H1 (cell line): ENCODE results near the gene LMTK2. TPM values are rescaled to one million over a fixed set of nuclear protein-coding genes. Genes with fewer than 3 reads are reported as not detected.

Experiments
- CTCF ChIA-PET: fragments of 300-600 bp; sonication (Branson Sonifier 250); formaldehyde crosslinking; loops from one replicate; lab custom pipeline; 2021; ENCODE audit not compliant: partially characterized antibody; lab: Charles Lee
- POLR2A ChIA-PET: fragments of 300-600 bp; sonication (Branson Sonifier 250); formaldehyde crosslinking; loops from one replicate; lab custom pipeline; 2021; ENCODE audit warnings: inconsistent platforms; ENCODE audit not compliant: partially characterized antibody; lab: Charles Lee
- DNase-seq, 2 experiments: peaks; one replicate each; pipeline versions ENCODE4 v3.0.0 to v3.0.0-alpha.2; 2010 to 2022; ENCODE audit warnings: low spot score in 2 of 2, low read depth in 1 of 2, mixed read lengths in 1 of 2
- FAIRE-seq: peaks from 2 replicates; lab custom pipeline; 2011; peaks lifted over from hg19 to GRCh38; lab: Jason Lieb, UNC
- H2AFZ ChIP-seq: 2 replicates; pipeline ENCODE4 v1.8.1; 2012; ENCODE audit warnings: low read length, inconsistent platforms
- H2AK5ac ChIP-seq: 2 replicates; pipeline ENCODE4 v1.6.1; 2013; ENCODE audit warnings: low read depth, low read length
- H2BK120ac ChIP-seq: replicated peaks from 2 replicates; pipeline ENCODE3; 2013; ENCODE audit warnings: low read depth, low read length, inconsistent platforms
- H2BK12ac ChIP-seq: 2 replicates; pipeline ENCODE4 v1.6.1; 2013; ENCODE audit warnings: low read depth, low read length
- H2BK15ac ChIP-seq: 2 replicates; pipeline ENCODE4 v1.6.1; 2013; ENCODE audit warnings: low read length
- H2BK20ac ChIP-seq: 2 replicates; pipeline ENCODE4 v1.6.1; 2013; ENCODE audit warnings: low read length
- H2BK5ac ChIP-seq: 2 replicates; pipeline ENCODE4 v1.6.1; 2013; ENCODE audit warnings: low read depth, low read length
- H3K14ac ChIP-seq: 2 replicates; pipeline ENCODE4 v1.6.1; 2013; ENCODE audit warnings: inconsistent platforms; ENCODE audit not compliant: insufficient read length
- H3K18ac ChIP-seq: 2 replicates; pipeline ENCODE4 v1.6.1; 2013; ENCODE audit warnings: low read length; ENCODE audit errors: extremely low read depth
- H3K23ac ChIP-seq: 2 replicates; pipeline ENCODE4 v1.6.1; 2013; ENCODE audit warnings: inconsistent platforms; ENCODE audit not compliant: insufficient read length
- H3K23me2 ChIP-seq: 2 replicates; pipeline ENCODE4 v1.6.1; 2013; ENCODE audit warnings: low read depth, low read length
- H3K27ac ChIP-seq: 2 replicates; pipeline ENCODE4 v1.6.1; 2011; ENCODE audit warnings: low read depth, low read length, inconsistent platforms
- H3K27me3 ChIP-seq, 4 experiments: replicated peaks in 1 of 4; 1 replicate in 1 of 4; 2 replicates in 3 of 4; pipeline versions ENCODE4 v1.6.1 to v1.8.1; 2011 to 2013; ENCODE audit warnings: low read length in 3 of 4, mild to moderate bottlenecking in 3 of 4, inconsistent platforms in 2 of 4, mixed read lengths in 2 of 4, moderate library complexity in 1 of 4; ENCODE audit not compliant: control insufficient read depth in 3 of 4, insufficient read depth in 3 of 4; ENCODE audit errors: extremely low read depth in 1 of 4
- H3K36me3 ChIP-seq, 4 experiments: 2 replicates each; pipeline versions ENCODE4 v1.6.1 to v1.8.1; 2011 to 2013; ENCODE audit warnings: mild to moderate bottlenecking in 4 of 4, low read length in 3 of 4, moderate library complexity in 2 of 4, control low read depth in 1 of 4, inconsistent platforms in 1 of 4; ENCODE audit not compliant: insufficient read depth in 4 of 4, control insufficient read depth in 2 of 4
- H3K4ac ChIP-seq: replicated peaks from 2 replicates; pipeline ENCODE3; 2013; ENCODE audit warnings: low read length, low read depth, mixed read lengths, inconsistent platforms; ENCODE audit not compliant: insufficient read length
- H3K4me1 ChIP-seq, 4 experiments: replicated peaks in 1 of 4; 1 replicate in 1 of 4; 2 replicates in 3 of 4; pipeline versions ENCODE4 v1.6.1 to v1.8.1; 2011 to 2013; ENCODE audit warnings: low read length in 3 of 4, inconsistent platforms in 2 of 4, mixed read lengths in 1 of 4; ENCODE audit not compliant: insufficient read depth in 4 of 4, control insufficient read depth in 3 of 4
- H3K4me2 ChIP-seq, 2 experiments: 2 replicates each; pipeline versions ENCODE4 v1.6.1 to v1.8.1; 2011 to 2013; ENCODE audit warnings: low read depth in 2 of 2, low read length in 2 of 2, control low read depth in 1 of 2, inconsistent platforms in 1 of 2, mild to moderate bottlenecking in 1 of 2; ENCODE audit not compliant: insufficient read depth in 1 of 2
- H3K4me3 ChIP-seq, 4 experiments: fragments of 200-600, 300-600 bp in 1 of 4; sonication (generic), shearing (Covaris generic), sonication (Bioruptor Twin) in 1 of 4; 2 replicates each; pipeline versions ENCODE4 v1.5.1 to v1.8.1; 2011 to 2016; ENCODE audit warnings: low read length in 4 of 4, low read depth in 3 of 4, control low read depth in 2 of 4, inconsistent platforms in 2 of 4, mild to moderate bottlenecking in 2 of 4, mixed read lengths in 1 of 4, moderate library complexity in 1 of 4; ENCODE audit not compliant: insufficient read depth in 2 of 4; ENCODE audit errors: extremely low read depth in 1 of 4
- H3K56ac ChIP-seq: replicated peaks from 2 replicates; pipeline ENCODE3; 2013; ENCODE audit warnings: low read depth, mild to moderate bottlenecking, mixed read lengths, low read length, inconsistent platforms; ENCODE audit not compliant: insufficient read length
- H3K79me1 ChIP-seq: 2 replicates; pipeline ENCODE4 v1.6.1; 2013; ENCODE audit warnings: low read depth, low read length, control low read depth
- H3K79me2 ChIP-seq, 2 experiments: 2 replicates each; pipeline versions ENCODE4 v1.6.1 to v1.8.1; 2012 to 2013; ENCODE audit warnings: low read length in 2 of 2, mild to moderate bottlenecking in 2 of 2, inconsistent platforms in 1 of 2; ENCODE audit not compliant: insufficient read depth in 2 of 2, control insufficient read depth in 1 of 2
- H3K9ac ChIP-seq, 4 experiments: replicated peaks in 1 of 4; 1 replicate in 1 of 4; 2 replicates in 3 of 4; pipeline versions ENCODE4 v1.6.1 to v1.8.1; 2011 to 2013; ENCODE audit warnings: low read depth in 3 of 4, low read length in 3 of 4, control low read depth in 2 of 4, mild to moderate bottlenecking in 2 of 4, moderate library complexity in 2 of 4, inconsistent platforms in 1 of 4; ENCODE audit errors: extremely low read depth in 1 of 4
- H3K9me3 ChIP-seq, 2 experiments: 2 replicates each; pipeline versions ENCODE4 v1.6.1 to v1.8.1; 2012 to 2013; ENCODE audit warnings: mild to moderate bottlenecking in 2 of 2, moderate library complexity in 2 of 2, control low read depth in 1 of 2, inconsistent platforms in 1 of 2, low read depth in 1 of 2, low read length in 1 of 2, mixed read lengths in 1 of 2; ENCODE audit not compliant: insufficient read depth in 2 of 2
- H4K20me1 ChIP-seq, 2 experiments: replicated peaks in 1 of 2; 2 replicates each; pipeline versions ENCODE3 to v1.8.1; 2011 to 2013; ENCODE audit warnings: inconsistent platforms in 2 of 2, low read length in 2 of 2, mild to moderate bottlenecking in 1 of 2; ENCODE audit not compliant: insufficient read depth in 2 of 2, control insufficient read depth in 1 of 2
- H4K5ac ChIP-seq: 2 replicates; pipeline ENCODE4 v1.6.1; 2013; ENCODE audit warnings: low read length, low read depth, mixed read lengths, inconsistent platforms; ENCODE audit not compliant: insufficient read length
- H4K8ac ChIP-seq: 2 replicates; pipeline ENCODE4 v1.8.0; 2013; ENCODE audit warnings: mild to moderate bottlenecking, moderate library complexity, low read length, inconsistent platforms; ENCODE audit not compliant: insufficient read depth; ENCODE audit errors: extremely low read depth
- H4K91ac ChIP-seq: replicated peaks from 2 replicates; pipeline ENCODE3; 2013; ENCODE audit warnings: low read length, mixed read lengths, inconsistent platforms; ENCODE audit not compliant: insufficient read length
- BACH1 ChIP-seq: IDR thresholded peaks from 2 replicates; pipeline ENCODE4 v1.6.1; 2012; ENCODE audit warnings: low read length, improper control_type of control experiment
- BCL11A ChIP-seq, 2 experiments: IDR thresholded peaks; one replicate each; pipeline ENCODE4 v1.6.1; 2011; ENCODE audit warnings: low read depth in 2 of 2, low read length in 2 of 2, mild to moderate bottlenecking in 2 of 2
- GTF2F1 ChIP-seq: IDR thresholded peaks from 2 replicates; pipeline ENCODE4 v1.6.1; 2012; ENCODE audit warnings: low read depth, low read length, improper control_type of control experiment, borderline replicate concordance
- NANOG ChIP-seq: IDR thresholded peaks from 2 replicates; pipeline ENCODE4 v1.6.1; 2011; ENCODE audit warnings: low read length, low read depth, mild to moderate bottlenecking, inconsistent platforms; ENCODE audit not compliant: insufficient read depth, poor library complexity, severe bottlenecking
- RAD21 ChIP-seq, 2 experiments: IDR thresholded peaks in 1 of 2; conservative IDR thresholded peaks in 1 of 2; 2 replicates each; pipeline ENCODE4 v1.6.1; 2011; ENCODE audit warnings: low read depth in 2 of 2, low read length in 2 of 2, improper control_type of control experiment in 1 of 2, inconsistent platforms in 1 of 2, mild to moderate bottlenecking in 1 of 2, moderate library complexity in 1 of 2
- SIRT6 ChIP-seq: IDR thresholded peaks from one replicate; pipeline ENCODE4 v1.7.1; 2012; ENCODE audit warnings: low read length, inconsistent platforms
- WGBS, 2 experiments: shearing (Covaris generic) in 1 of 2; methylation state at CpG; one replicate each; pipeline versions ENCODE4 v1.1.6 to v1.1.7; 2013 to 2015; ENCODE audit warnings: low lambda C conversion rate in 2 of 2, mixed read lengths in 2 of 2, inconsistent platforms in 1 of 2, low coverage in 1 of 2, missing lambda C conversion rate in 1 of 2; ENCODE audit not compliant: insufficient replicate concordance in 2 of 2, insufficient coverage in 1 of 2, insufficient read length in 1 of 2; ENCODE audit errors: extremely low coverage in 1 of 2, missing lambda C conversion rate in 1 of 2; 5-methylcytosine and 5-hydroxymethylcytosine counted together
- polyA plus RNA-seq, 7 experiments: library from polyadenylated mRNA; depleted of rRNA in 3 of 7; stranded (reverse) in 5 of 7; unstranded in 2 of 7; fragments of >200 nt in 5 of 7; fragments of 200-250 nt in 2 of 7; gene quantifications; 1 replicate in 5 of 7; 2 replicates in 1 of 7; 4 replicates in 1 of 7; pipeline versions ENCODE4 v1.2.1 to v1.2.3, GENCODE V29; 2011 to 2013; ENCODE audit warnings: missing spikeins in 2 of 7, mixed read lengths in 2 of 7
- total RNA-seq: library from RNA; stranded (reverse); fragmentation: NEBNext Ultra II Directional; extraction: Animal tissue kit (Norgen Biotek cat#: 25700); gene quantifications from 2 replicates; pipeline ENCODE4 v1.2.1, GENCODE V29; 2021

The LMTK2 gene
- total and polyA plus RNA-seq, 2 of the 8 experiments (the other 6 are each of a cell fraction or from before 2014, with no cell fraction given): 9.7 to 30.7 TPM

DNA sequence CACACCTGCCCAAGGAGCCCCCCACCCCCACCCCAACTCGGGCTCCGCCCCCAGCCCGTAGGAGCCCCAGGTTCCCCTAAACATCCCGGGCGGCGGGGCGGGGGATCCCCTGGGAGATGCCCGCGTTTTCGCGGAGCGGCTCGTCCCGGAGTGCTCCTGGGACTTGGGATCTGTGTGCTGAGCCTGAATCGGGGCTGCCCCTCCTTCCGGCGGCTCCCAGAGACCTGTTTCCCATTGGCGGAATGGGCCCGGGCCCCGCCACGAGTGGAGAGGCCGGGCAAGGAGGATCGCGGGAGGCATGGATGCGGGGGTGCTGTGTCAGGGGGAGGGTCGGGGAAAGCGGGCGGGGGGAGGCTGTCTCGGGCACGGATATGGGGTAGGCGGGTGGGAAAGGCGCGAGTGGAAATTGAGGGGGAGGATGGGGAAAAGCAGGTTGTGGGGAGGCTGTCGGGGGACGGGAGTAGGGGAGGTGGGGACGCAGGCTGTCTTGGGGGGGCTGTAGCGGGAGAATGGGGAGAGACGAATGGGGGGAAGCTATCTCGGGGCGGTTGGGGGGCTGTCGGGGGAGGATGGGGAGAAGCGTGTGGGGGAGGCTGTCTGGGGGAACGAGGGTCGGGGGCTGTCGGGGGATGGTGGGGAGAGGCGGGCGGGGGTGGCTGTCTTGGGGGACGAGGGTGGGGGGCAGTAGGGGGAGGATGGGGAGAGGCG, 104.0 kb downstream of the LMTK2 start:
- Histone ChIP-seq H2BK15ac (no peak overlapping the region), H3K4me2 (peak overlapping the region; percentile 54 to 56; a peak in 3 of 4 replicates), H4K20me1 (peaks cover 0 to 3% of the 10 kb centered on the region in 2 experiments), H3K56ac (no peak overlapping the region), H3K4ac (no peak overlapping the region), H2AFZ (no peak overlapping the region), H4K8ac (no peak overlapping the region), H2BK12ac (no peak overlapping the region), H3K9ac (no peak overlapping the region), H3K4me1 (peaks cover 0 to 5% (median 3%) of the 10 kb centered on the region in 4 experiments; a peak in 3 of 7 replicates), H3K4me3 (peak overlapping the region; percentile 15 to 80 (median 27); a peak in 6 of 8 replicates), H2BK120ac (no peak overlapping the region), H3K18ac (no peak overlapping the region; the same call in 1 of the 2 replicates), H3K23ac (no peak overlapping the region), H4K5ac (no peak overlapping the region), H3K14ac (no peak overlapping the region), H3K27ac (no peak overlapping the region), H3K79me2 (no peaks in the 10 kb centered on the region), H2BK20ac (no peak overlapping the region), H3K9me3 (no peaks in the 10 kb centered on the region), H3K79me1 (no peaks in the 10 kb centered on the region; the same call in 1 of the 2 replicates), H3K27me3 (no peaks in the 10 kb centered on the region), H3K23me2 (peaks cover 4% of the 10 kb centered on the region; the same call in 1 of the 2 replicates), H2AK5ac (no peak overlapping the region), H2BK5ac (no peak overlapping the region), H3K36me3 (peaks cover 0 to 10% (median 0%) of the 10 kb centered on the region in 4 experiments; a peak in 4 of 8 replicates)
- 0% methylated on average over 13 of the region's 49 CpGs; no CpG with 5 or more reads in 1 of the 2 experiments for WGBS, 2 experiments
- ChIA-PET CTCF (interaction anchor here (0.6 to 1.0 kb wide), 2 partner anchors 30 to 45 kb away, joined by 3 read pairs; no protein-coding TSS in a partner anchor), POLR2A (interaction anchor here (1.1 to 1.3 kb wide), 2 partner anchors 11 to 26 kb away, joined by 3 read pairs; no protein-coding TSS in a partner anchor)
- peak in 1 of 2 experiments; percentile 79 for DNase-seq
- FAIRE-seq: no peak
- TF ChIP-seq BCL11A (IDR thresholded peaks at IDR 0.05; ENCODE audit: low read depth in 2 of 2, low read length in 2 of 2) (no peak), RAD21 (IDR thresholded peaks at IDR 0.05 in 1 of 2, conservative IDR thresholded peaks at IDR 0.05 in 1 of 2; ENCODE audit: low read depth in 2 of 2, low read length in 2 of 2) (no peak), GTF2F1 (no peak), BACH1 (peak; percentile 50), SIRT6 (no peak), NANOG (no peak)
- TF ChIP-seq, all 59 proteins: peak for 1
- no peak overlapping the region for H4K91ac ChIP-seq
